Peyer's patch (tissue), 4 donors: ENCODE measurements around the gene TAGAP.

ENCODE experiments used
- CTCF ChIP-seq, 6 experiments: fragments of 450-650 bp in 4 of 6; fragments of 200-600 bp in 2 of 6; sonication (generic) in 1 of 6; IDR thresholded peaks; one replicate each; pipeline ENCODE4 v1.5.1; 2017 to 2019; ENCODE audit warnings: antibody characterized with exemption in 6 of 6, mild to moderate bottlenecking in 3 of 6, moderate library complexity in 1 of 6
- POLR2A ChIP-seq, 2 donors: fragments of 450-650 bp; IDR thresholded peaks; one replicate each; pipeline ENCODE4 v1.5.1; 2017; ENCODE audit warnings: antibody characterized with exemption in 2 of 2, mild to moderate bottlenecking in 2 of 2, moderate library complexity in 2 of 2

DNA sequence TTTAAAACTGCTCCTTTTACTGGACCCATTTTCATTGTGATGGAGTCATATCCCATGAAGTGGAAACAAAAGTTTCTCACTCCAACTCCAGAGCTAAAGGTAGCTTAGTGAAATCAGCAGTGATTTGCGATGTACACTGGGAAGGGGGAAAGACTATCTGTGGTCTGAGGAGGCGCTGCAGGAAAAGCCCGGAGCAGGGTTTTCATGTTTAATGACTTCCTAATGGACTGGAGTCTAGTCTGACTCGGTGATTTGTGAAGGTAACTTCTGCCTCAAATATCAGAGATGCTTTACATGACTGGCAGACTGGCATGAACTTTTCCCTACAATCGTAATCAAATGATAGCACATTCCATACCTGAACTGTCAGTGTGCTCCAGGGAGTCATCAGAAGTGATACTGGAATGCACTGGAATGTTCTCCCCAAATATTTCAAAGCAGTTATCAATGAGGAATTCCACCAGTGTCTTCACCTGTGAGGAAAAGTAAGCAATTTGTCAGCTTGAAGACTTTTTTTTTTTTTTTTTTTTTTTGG is 7.0 kb downstream of the TAGAP start:
- no peak for TF ChIP-seq CTCF (IDR thresholded peaks at IDR 0.05)
- TF ChIP-seq POLR2A (IDR thresholded peaks at IDR 0.05), result no peak
